GM10266 (cell line): Measurements from ENCODE around the gene BET1L.
"Not testable (repeated sequence)": the region's sequence is repeated elsewhere in the genome, so short reads cannot be mapped to it uniquely, and the experiment has no call there.

Source experiments
- DNase-seq: peaks from one replicate; pipeline ENCODE4 v3.0.0; 2012; ENCODE audit errors: extremely low spot score
- CTCF ChIP-seq: IDR thresholded peaks from 2 replicates; pipeline ENCODE4 v1.5.1; 2012; ENCODE audit warnings: mild to moderate bottlenecking, low read depth; ENCODE audit not compliant: control insufficient read depth, insufficient read depth; ENCODE audit errors: missing control alignments

Gene BET1L

DNA sequence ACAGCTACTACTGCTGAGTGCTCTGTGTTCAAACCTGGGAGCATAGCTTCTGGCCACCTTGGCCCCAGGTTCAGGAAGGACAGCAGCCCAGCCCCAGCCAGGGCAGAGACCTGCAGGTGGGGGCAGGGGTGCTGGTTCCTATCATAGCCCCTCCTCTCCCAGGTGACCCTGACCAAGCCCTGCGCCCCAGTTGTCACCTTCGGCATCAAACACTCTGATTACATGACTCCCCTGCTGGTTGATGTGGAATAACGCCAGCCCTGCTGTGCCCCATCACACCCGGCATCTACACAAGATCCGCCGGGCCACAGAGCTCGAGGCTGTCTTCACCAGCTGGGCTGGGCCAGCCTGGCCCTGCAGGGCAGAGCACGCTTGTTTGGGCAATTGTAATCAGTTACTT, 7.4 kb downstream of the BET1L start:
- TF ChIP-seq CTCF, result no peak
- DNase-seq, result no peak

- TF ChIP-seq CTCF, result no peak
- no peak for DNase-seq
Measured at GRCh38 chr11:199004-199581, 8.1 kb downstream of the BET1L start.

DNA sequence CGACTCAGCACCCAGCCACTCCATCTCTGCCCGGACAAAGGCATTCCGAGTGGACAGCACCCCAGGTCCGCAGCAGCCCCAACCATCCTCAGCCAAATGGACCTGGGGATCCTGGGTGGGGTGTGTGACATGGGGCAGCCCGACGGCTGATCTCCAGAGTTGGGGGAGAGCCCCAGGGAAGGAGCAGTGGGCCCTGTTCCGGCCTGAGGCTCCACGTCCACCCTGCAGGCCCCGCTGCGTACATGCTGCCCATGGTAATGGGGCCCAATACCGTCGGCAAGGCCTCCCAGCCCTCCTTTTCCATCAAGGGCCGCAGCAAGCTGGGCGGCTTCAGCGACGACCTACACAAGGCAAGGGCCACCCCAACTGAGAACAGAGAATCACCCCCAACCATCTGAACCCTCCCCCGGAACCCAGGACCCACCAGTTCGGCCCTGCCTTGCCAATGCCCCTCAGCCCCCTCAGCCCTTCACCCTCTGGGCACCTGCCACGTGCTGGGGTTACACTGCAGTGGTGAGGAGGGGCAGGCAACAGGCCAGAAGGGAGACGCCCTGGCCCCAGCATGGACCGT, 8.9 kb downstream of the BET1L start:
- DNase-seq, result no peak
- TF ChIP-seq CTCF, result no peak

- TF ChIP-seq CTCF, result no peak
- no peak for DNase-seq
Measured at GRCh38 chr11:197741-198235, 9.4 kb downstream of the BET1L start.

DNA sequence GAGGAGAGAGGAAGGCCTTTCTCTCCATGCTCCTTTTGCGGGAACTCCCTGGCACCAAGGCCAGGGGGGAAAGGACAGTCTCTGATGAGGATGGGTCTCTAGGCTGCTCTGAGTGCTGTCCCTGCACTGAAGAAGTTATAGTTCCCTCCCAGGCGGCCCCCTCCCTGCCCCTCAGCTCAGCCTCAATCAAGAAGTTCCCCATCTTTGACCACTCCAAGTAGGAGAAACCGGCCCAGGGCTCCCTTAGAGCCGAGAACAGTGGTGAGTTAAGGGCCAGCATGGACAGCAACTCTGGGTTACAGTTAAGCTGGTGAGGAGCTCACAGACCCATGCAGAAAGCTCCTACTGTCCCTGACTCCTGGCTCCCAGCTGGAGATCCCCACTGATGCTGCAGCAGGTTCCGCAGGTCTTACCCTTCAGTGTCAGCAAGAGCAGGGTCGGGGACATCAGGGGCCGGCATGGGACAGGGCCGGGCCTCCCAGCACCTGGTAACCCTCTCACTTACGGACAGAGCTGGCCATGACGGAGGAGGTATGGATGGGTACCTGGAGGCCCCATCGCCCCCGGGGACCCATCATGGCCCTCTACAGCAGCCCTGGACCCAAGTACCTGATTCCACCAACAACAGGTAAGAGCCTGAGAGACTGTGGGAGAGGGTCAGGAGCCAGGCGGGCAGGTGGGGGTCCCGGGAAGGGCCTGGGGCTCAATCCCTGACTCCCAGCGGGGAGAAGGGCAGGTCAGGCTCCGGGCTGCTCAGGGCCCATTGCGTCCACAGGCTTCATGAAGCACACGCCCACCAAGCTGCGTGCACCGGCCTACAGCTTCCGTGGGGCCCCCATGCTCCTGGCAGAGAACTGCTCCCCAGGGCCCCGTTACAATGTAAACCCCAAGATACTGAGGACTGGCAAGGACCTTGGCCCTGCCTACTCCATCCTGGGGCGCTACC, 10.1 kb downstream of the BET1L start:
- no peak for TF ChIP-seq CTCF
- DNase-seq, result no peak

DNA sequence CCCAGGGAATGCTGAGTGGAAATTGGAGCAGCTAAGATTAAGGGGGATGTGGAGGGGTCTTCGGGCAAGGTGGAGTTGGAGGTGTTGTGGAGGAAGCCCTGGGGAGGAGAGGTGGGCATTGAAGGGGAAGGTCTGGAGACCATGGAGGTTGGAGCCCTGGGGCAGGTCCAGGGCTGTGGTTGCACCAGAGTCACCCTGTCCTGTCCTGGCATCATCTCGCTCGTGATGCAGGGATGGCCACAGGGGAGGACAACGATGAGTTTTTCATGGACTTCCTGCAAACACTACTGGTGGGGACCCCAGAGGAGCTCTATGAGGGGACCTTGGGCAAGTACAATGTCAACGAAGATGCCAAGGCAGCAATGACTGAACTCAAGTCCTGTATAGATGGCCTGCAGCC, 13.7 kb downstream of the BET1L start:
- DNase-seq, result not testable (repeated sequence)

GRCh38 chr11:192674-193128, 14.5 kb downstream of the BET1L start, which contains the start of gene SCGB1C1:
Gene SCGB1C1, plus strand, starts transcription at chr11:193078. Its CDS starts 22 bp downstream, at chr11:193100.
- DNase-seq, result not testable (repeated sequence)
